Fibroblast of the aortic adventitia (primary cell): Measurements from ENCODE around the gene ATP8B3. TPM values are rescaled to one million over a fixed set of nuclear protein-coding genes. Genes with fewer than 3 reads are reported as not detected.

Experiments
- DNase-seq: peaks from one replicate; pipeline ENCODE4 v3.0.0-alpha.2; 2010; ENCODE audit warnings: low read depth
- H3K4me3 ChIP-seq: 2 replicates; pipeline ENCODE4 v1.5.1; 2011; ENCODE audit warnings: low read depth, mild to moderate bottlenecking, control low read depth, low read length, moderate library complexity
- CTCF ChIP-seq: IDR thresholded peaks from 2 replicates; pipeline ENCODE4 v1.5.1; 2011; ENCODE audit warnings: mild to moderate bottlenecking, low read length, control low read depth, inconsistent platforms; ENCODE audit not compliant: insufficient read depth
- total RNA-seq: library from RNA; depleted of rRNA; stranded (reverse); fragments of >200 nt; gene quantifications from 2 replicates; pipeline ENCODE4 v1.2.3, GENCODE V29; 2012; ENCODE audit warnings: low replicate concordance

The ATP8B3 gene
- total RNA-seq, 1 donor: 3.3 TPM

- no peak for DNase-seq
- no peak for TF ChIP-seq CTCF
- no peak overlapping the region for H3K4me3 ChIP-seq
These were observed 6.6 kb upstream of the ATP8B3 start for GRCh38 chr19:1818549-1819195.

GRCh38 chr19:1817553-1818179 is 5.6 kb upstream of the ATP8B3 start:
- TF ChIP-seq CTCF: no peak
- no peak overlapping the region for H3K4me3 ChIP-seq

GRCh38 chr19:1816530-1817298 is 4.6 kb upstream of the ATP8B3 start:
- no peak for TF ChIP-seq CTCF
- no peak for DNase-seq
- no peak overlapping the region for H3K4me3 ChIP-seq

More at GRCh38 chr19:1817553-1818179, 5.6 kb upstream of the ATP8B3 start:
- DNase-seq: no peak

GRCh38 chr19:1815605-1816529 is 3.8 kb upstream of the ATP8B3 start:
- no peak for DNase-seq
- no peak overlapping the region for H3K4me3 ChIP-seq
- TF ChIP-seq CTCF: no peak

GRCh38 chr19:1814833-1815604 is 2.9 kb upstream of the ATP8B3 start:
- H3K4me3 ChIP-seq: no peak overlapping the region
- TF ChIP-seq CTCF: no peak
- no peak for DNase-seq
